ENCODE data around the gene MED9. TPM values are rescaled to one million over a fixed set of nuclear protein-coding genes. Genes with fewer than 3 reads are reported as not detected.
"Not testable (repeated sequence)": the region's sequence is repeated elsewhere in the genome, so short reads cannot be mapped to it uniquely, and the experiment has no call there.

MED9 gene, protein sequence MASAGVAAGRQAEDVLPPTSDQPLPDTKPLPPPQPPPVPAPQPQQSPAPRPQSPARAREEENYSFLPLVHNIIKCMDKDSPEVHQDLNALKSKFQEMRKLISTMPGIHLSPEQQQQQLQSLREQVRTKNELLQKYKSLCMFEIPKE
- 8.1 and 11.1 TPM in 2 replicates for total RNA-seq

DNA sequence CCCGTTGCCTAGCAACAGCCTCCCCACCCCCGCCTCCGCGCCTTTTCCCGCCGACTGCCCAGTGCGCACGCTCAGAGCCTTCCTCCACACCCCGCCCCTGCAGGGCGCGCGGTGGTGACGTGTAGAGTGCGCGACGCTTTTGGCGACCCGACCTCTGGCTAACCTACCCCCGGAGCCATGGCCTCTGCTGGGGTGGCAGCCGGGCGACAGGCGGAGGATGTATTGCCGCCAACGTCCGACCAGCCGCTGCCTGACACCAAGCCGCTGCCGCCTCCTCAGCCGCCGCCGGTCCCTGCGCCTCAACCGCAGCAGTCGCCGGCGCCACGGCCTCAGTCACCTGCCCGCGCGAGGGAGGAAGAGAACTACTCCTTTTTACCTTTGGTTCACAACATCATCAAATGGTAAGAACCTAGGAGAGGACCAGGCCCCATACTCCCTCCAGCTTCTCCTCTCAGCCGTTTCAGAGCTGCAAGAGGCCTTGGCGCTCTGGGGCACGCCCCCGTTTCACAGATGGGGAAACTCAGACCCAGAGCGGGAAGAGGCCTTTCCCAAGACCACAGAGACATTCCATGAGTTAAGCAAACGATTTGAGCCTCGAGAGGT, at the start of gene MED9:
Gene MED9, plus strand, starts transcription at position 136 of the 603 bp plus-strand sequence. Its CDS starts 42 bp downstream, at position 178.
- peak; percentile 41 for DNase-seq (ENCODE audit: extremely low read depth, low read depth, low spot score)

DNA sequence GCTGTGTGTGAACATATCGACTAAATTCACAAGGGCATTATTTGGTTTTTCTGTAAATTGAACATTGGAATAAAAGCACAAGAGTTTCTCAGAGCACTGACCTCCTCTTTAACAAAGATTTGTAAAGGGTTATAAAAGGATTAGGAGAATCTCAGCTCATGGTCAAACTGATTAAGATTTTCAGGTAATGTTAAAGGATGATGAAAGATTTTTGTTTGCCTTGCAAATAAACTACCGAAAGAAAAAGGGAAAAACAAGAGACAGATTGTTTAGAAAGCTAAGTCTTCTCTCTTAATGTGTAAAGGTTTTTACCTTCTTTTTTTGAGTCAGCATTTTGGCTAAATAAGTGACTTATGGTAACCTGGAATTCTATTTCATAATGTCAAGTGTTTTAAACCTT, 47.6 kb upstream of the MED9 start:
- DNase-seq (ENCODE audit: extremely low read depth, low read depth, low spot score) = no peak

DNA sequence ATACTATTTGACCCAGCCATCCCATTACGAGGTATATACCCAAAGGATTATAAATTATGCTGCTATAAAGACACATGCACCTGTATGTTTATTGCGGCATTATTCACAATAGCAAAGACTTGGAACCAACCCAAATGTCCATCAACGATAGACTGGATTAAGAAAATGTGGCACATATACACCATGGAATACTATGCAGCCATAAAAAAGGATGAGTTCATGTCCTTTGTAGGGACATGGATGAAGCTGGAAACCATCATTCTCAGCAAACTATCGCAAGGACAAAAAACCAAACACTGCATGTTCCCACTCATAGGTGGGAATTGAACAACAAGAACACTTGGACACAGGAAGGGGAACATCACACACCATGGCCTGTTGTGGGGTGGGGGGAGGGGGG, 45.9 kb upstream of the MED9 start:
- not testable (repeated sequence) for DNase-seq (ENCODE audit: extremely low read depth, low read depth, low spot score)

DNA sequence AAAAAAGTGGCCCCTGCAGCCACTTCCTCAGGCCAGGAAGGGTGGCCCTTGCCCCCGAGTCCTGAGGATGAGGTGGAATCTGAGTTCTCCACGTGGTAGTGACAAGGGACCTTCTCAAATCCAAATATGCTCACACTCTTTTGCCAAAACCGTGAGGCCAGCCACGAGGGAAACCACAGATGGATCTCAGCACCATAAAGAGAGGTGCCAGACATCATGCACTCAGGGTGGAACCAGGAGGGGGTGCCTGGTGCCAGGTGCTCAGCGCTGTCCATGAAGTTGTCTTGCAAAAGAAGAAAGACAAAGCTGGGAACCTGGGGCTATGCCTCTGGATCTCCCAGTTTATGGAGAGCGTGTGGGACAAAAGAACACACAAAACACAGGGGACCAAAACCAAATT, 45.2 kb upstream of the MED9 start:
- DNase-seq (ENCODE audit: extremely low read depth, low read depth, low spot score) = no peak

DNA sequence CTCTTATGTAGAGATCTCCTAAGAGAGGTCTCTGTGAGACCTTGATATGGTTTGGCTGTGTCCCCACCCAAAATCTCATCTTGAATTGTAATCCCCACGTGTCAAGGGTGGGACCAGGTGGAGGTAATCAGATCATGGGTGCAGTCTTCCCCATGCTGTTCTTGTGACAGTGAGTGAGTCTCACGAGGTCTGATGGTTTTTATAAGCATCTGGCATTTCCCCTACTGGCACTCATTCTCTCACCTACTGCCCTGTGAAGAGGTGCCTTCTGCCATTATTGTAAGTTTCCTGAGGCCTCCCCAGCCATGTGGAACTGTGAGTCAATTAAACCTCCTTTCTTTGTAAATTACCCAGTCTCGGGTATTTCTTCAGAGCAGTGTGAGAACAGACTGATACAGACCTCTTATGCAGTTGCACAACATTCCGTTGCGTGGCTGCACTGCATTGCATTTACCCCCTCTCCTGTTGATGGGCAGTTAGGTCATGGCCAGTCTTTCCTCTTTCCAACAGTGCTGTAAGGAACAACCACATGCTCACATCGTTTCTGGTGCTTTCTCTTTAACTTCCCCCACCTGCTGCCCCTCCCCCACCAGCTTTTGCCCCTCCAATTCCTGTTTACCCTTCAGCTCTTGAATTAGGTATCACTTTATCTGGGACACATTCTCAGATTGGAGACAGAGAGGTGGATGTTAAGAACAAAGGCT, 43.6 kb upstream of the MED9 start:
- DNase-seq (ENCODE audit: extremely low read depth, low read depth, low spot score) = no peak

DNA sequence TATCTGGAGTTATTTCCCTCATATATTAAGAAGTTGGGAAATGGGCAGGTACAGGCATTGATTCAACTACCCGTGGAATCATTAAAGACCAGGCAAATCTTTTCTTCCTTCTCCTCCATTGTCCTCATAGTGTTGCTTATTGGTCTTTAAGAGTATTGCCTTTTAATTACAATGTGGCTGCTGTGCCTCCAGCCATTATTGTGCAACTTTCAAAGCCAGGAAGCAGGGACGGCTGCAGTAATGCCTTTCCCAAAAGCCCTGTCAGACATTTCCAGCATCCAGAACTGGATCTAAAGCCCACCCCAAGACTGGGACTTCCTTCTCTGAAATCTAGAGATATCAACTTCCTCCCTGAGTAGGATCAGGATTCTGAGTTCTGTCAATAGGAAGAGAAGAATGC, 42.3 kb upstream of the MED9 start:
- DNase-seq (ENCODE audit: extremely low read depth, low read depth, low spot score) = no peak

DNA sequence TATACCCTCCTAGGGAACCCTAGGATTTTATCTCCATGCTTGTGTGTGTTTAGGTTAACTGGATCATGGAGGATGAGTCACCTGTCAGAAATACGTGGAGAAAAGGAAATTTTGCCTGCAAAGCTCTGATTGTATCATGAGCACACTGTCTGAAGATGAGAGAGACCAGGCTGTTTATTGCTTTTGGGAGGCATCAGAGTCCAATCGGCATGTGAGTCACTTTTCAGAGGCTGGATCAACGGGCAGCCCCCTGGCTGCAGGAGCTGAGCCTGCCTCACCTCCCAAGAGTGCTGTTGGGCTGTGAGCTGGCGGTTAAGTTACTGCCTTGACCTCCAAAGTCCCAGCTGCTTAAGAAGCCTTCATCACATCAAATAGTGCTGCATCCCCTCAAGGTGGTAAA, 41.5 kb upstream of the MED9 start:
- no peak for DNase-seq (ENCODE audit: extremely low read depth, low read depth, low spot score)

DNA sequence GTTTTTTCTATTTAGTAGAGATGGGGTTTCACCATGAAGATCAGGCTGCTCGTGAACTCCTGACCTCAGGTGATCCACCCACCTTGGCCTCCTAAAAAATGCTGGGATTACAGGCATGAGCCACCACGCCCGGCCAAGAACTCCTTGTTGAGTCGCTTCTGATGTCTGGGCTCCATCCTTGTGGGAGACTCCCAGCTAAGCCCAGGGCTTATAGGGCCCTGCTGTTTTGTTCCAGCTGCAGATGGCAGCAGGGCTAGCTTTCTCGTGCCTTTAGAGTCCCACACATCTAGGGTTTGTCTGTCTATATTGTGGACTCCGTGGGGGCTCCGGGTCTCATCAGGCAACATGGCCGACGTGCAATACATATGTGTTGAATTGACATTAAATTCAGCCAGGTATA, 39.3 kb upstream of the MED9 start:
- no peak for DNase-seq (ENCODE audit: extremely low read depth, low read depth, low spot score)

DNA sequence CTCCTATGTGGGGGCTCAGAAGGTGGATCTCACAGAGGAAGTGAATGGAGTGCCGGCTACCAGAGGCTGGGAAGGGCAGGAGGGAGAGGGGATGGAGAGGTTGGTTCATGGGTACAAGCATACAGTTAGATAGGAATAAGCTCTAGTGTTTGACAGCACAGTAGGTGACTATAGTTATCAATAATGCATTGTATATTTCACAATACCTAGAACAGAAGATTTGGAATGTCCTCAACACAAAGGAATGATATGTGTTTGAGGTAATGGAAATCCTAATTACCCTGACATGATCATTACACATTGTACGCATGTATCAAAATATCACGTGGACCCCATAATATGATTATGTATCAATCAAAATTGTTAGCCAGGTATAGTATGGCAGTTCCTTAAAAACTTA, 38.9 kb upstream of the MED9 start:
- no peak for DNase-seq (ENCODE audit: extremely low read depth, low read depth, low spot score)

DNA sequence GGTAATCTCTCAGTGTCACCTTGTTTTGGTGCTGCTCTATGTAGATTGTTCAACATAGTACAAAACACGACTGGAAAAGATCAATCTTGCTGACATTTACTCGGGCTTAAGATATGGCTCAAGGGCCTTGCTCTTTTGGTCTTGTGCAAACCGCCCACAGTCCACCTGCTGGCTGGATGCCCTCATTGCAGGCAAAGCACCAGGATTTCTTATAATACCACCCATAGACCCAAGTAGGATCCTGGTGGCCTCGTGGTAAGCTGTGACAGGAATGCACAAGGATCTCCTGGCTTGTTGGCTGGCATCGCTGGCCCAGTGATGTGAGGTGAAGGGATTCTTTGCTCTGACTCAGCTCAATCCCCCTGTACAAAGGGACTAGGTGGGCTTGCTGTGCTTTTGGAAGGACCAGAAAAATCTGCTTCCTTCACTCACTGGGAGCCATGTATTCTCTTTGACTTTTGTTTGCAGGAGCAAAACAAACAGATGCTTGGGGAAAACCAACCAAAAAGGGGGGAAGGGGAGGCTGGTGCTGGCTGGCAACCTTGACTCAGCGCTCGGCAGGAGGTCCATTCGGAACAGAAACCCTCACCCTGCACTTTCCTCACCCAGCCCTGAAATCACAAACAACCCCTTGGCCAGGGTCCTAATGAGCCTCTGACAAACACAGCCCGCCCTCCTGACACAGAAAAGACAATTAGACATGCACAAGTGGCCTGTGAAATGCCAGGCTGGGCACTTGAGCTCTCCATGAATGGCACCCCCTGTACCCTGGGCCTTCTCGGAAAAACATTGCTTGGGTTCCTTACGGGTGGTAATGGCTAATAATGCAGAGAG, 36.6 kb upstream of the MED9 start:
- DNase-seq (ENCODE audit: extremely low read depth, low read depth, low spot score) = peak; percentile 37

DNA sequence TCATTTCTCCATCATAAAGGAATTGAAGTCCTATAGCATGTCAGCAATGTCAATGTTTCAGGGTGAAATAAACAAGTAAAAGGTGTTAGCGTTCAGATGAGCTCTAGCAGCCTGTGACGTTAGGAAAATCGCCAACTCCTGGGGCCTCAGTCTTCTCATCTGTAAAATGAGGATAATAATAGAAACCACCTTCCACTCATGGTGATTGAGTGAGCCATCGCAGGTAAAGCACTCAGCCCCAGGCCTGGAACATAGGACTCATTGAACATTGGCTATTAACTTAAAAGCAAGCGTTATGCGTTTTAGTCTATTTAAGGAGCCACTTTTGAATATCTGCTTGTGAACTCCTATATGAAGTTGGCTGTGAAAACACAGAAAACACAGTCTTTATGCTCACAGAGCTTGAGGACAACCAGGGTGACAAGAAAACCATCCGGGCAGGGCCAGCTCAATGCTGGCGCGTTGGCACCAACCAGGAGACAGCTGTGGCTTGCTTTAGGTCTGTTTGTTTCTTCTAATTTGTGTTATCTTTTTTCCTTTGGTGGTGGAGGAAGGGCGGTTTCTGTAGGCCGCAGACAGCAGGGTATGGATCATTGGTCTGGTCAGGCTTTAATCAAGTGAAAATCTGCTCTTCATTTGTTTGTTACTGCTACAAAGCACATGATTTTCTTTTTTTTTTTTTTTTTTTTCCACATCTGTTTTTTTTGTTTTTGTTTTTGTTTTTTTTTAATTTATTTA, 35.7 kb upstream of the MED9 start:
- no peak for DNase-seq (ENCODE audit: extremely low read depth, low read depth, low spot score)

DNA sequence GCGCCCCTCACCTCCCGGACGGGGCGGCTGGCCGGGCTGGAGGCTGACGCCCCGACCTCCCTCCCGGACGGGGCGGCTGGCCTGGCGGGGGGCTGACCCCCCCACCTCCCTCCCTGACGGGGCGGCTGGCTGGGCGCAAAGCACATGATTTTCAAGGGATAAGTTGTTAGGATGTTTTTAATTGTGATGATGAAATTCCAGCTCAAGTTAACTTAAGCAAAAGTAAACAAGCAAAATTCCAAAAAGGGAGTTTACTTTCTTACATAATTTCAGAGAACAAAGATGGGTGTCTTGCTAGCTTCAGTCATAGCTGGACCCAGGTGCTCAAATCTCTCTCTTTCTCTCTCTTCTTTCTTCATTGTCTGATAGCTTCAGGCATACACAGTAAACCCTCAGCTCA, 33.6 kb upstream of the MED9 start:
- DNase-seq (ENCODE audit: extremely low read depth, low read depth, low spot score) = no peak

DNA sequence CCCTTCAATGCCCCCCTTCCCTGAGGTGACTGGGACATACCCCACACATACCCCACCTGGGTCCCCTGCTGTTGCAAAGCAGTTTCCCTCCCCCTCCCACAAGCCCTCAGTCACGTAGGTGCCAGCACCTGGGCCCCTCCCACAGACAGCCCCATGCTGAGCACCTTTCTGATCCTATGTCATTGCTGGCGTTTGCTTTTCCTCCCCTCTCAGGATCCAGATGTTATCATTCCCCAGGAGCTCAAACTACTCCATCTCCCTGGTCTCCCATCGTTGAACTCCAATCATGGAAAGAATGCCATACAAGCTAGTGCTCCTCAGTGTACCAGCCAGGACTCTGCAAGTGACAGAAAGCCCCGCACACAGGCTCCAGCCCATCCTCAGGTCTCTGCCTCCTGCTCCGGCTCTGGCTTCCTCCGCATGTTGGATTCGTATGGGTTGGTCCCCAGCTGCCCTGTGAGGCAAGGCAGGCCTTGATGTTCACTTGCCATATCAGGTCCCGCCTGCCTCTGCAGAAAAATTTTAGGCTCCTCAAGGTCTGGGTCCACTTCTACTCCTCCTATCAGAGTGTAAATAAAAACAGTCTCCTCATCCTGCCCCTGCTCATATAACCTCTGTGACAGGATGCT, 31.4 kb upstream of the MED9 start:
- DNase-seq (ENCODE audit: extremely low read depth, low read depth, low spot score) = no peak

DNA sequence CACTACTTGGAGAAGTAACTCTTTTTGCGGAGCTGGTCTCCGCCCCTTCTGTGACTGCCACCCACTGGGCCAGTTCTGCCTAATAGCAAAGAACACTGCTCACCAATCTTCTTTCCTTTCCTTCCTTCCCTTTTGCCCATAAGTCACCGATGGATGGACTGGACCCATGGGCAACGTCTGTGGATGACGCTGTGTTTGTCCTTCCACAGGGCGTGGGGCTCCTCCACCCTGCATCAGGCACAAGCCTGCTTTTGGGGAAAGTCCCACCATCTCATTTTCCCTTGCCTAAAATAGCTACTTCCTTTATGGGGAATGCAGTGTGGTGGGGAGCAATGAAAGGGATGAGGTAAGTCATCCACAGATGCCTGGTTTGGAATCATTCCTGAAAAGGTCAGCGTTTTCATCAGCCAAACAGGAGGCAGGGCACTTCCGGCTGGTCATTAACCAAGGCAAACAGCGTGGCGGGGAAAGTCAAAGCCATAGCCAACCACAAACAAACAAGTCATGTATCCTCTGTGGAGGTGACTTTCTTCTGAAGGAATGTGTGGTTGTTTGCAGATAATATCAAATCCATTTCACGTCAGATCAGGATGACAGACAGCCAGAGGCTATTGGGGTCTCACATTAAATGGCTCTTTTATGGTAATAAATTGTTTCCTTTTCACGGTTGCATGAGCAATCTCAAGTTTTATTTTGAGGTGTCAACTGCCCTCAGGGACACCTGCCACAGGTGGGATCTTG, 30.7 kb upstream of the MED9 start:
- peak; percentile 90 for DNase-seq (ENCODE audit: extremely low read depth, low read depth, low spot score)

DNA sequence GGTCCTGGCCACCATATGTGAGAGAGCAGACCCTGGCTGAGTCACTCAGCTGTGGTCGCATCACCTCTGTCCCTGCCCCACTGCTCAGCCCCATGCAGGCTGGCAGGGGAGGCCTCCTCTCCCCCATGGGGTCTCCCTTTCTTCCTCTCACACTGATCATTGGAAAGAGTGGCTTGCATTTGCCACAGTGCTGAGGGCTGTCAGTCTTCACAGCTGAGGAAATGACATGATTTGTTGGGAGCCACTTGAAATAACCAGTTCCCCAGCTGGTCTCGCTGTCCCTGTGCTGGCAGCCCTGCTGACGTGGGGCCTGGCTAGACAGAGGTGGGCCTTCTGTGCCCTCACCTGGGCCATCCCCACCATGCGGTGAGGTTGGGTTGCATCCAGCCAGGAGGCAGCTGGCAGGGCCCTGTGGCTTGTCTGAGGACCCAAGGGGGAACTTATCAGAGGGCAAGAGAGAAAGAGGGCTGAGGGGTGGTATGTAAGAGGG, 30.1 kb upstream of the MED9 start:
- DNase-seq (ENCODE audit: extremely low read depth, low read depth, low spot score) = no peak

DNA sequence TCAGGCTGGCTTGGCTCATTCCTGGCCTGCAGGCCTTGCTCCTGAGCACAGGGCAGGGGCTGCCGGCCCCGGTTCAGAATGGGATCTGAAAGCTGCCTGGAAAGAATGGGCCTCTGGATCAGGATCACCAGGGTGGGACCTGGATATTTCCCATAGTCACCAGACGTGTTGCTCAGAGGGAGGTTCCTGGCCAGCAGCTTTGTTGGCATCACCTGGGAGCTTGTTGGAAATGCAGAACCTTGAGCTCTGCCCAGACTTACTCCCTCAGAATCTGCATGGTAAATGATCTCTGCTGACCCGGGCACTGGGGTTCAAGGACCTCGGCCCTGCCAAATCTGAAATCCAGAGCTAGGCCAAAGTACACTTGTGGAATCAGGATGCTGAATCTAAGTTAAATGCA, 29.5 kb upstream of the MED9 start:
- DNase-seq (ENCODE audit: extremely low read depth, low read depth, low spot score) = no peak

DNA sequence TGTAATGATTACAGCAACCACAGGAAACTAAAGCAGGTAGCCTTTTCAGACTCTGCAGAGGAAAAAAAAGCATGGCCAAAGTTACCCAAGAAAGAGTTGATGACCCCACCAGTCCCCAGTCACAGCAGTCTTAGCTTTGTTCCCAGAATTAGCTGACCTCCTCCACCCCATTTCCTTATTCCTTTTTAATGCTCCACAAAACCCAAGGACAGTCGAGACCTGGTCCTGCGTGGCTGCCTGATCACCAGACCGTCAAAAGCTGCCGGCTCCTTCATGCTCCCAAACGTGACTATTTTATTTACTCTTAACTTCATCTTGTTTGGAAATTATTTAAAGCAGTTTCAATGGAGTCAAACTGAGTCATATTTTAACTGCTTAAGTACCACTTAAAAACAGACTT, 28.7 kb upstream of the MED9 start:
- DNase-seq (ENCODE audit: extremely low read depth, low read depth, low spot score) = no peak

DNA sequence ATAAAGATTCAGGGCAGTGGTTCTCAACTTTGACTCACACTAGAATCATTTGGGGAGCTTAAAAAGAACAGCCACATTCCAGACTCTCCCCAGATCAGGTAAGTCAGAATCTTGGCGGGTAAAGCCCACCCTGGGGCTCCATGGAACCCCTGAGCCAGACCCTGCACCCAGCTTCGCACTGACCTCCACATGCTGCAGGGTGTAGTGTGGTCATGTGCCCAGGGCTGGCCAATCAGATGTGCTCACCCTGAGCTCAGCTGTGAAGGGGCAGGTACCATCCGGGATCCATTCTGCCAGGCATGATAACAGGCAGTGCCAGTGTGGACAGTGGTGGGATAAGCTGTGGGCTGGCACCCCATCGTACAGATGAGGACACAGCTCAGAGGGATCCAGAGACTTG, 28.1 kb upstream of the MED9 start:
- no peak for DNase-seq (ENCODE audit: extremely low read depth, low read depth, low spot score)

DNA sequence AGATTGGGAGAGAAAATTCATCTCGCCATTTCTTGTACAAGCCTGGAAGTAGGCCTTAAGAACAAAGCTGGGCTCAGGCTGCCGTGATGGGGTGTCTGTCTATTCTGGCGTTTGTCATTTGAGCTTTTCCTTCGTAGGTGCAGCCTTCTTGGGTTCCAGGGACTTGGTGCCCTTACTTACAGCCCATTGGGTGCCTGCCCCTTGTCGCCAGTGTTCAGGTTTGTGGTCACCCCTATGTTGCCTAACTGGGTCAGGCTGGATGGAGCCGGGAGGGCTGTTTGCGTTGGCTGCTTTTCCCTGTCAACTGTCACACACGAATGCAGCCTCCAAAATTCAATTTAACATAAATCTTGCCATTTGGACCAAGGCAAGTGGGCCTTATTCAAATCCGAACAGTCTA, 23.7 kb upstream of the MED9 start:
- no peak for DNase-seq (ENCODE audit: extremely low read depth, low read depth, low spot score)

DNA sequence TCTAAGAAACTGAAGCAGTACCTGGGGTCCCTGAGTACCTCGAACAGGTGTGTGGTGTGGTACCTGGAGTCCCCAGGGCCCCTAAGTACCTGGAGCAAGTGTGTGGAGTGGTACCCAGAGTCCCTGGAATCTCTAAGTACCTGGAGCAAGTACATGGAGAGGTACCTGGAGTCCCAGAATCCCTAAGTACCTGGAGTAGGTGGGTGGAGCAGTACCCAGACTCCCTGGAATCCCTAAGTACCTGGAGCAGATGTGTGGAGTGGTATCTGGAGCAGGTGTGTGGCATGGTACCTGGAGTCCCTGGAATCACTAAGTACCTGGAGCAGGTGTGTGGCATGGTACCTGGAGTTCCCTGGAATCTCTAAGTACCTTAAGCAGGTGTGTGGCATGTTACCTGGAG, 22.5 kb upstream of the MED9 start:
- DNase-seq (ENCODE audit: extremely low read depth, low read depth, low spot score) = no peak

Measured in glomerular endothelial cell (primary cell).